ENCODE measurements around the gene ROR1.

DNA sequence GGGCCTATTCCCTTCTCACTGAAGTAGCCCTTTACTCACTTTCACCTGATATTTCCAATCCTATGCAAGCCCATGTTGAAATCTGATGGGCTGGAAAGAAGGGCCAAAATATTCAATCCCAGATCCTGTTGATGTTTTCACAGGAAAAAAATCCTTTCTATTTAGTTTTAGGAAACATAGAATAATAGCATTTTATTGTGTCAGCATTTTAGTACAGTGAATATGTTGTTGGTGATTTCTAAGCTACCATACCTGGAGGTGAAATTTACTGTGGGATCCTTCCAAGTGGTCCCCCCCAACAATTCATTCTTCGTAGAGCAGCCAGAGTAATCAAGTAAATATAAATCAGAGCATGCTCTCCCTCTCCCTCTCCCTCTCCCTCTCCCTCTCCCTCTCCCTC is 426.2 kb downstream of the ROR1 start:
- TF ChIP-seq EZH2 (IDR thresholded peaks at IDR 0.05) (no peak), FOXP2 (optimal IDR thresholded peaks at IDR 0.05; ENCODE audit: control extremely low read depth, extremely low read length, insufficient read depth) (no peak), POLR2AphosphoS5 (IDR thresholded peaks at IDR 0.05; ENCODE audit: borderline replicate concordance, low read depth, low read length) (no peak)

All from SK-N-MC (cell line).